OCI-M2 (cell line): ENCODE measurements around the gene ABCF1.
A peak's percentile ranks its signal among the peaks of the same experiment; 100 is the strongest.
"Not testable (repeated sequence)": the region's sequence is repeated elsewhere in the genome, so short reads cannot be mapped to it uniquely, and the experiment has no call there.

Experiments
- DNase-seq: peaks from one replicate; lab custom pipeline; 2025; ENCODE audit not compliant: unreplicated experiment; lab: John Stamatoyannopoulos, UW

ABCF1 gene

GRCh38 chr6:30571075-30571761, at the start of gene ABCF1:
Gene ABCF1, plus strand, starts transcription at chr6:30571442. Its CDS starts 46 bp downstream, at chr6:30571488.
- peak; percentile 89 for DNase-seq

- not testable (repeated sequence) for DNase-seq
These were observed 49.3 kb upstream of the ABCF1 start for GRCh38 chr6:30521952-30522351.

GRCh38 chr6:30526444-30526843, 44.8 kb upstream of the ABCF1 start:
- not testable (repeated sequence) for DNase-seq

- not testable (repeated sequence) for DNase-seq
These were observed 41.8 kb upstream of the ABCF1 start for GRCh38 chr6:30529349-30529875.

- no peak for DNase-seq
These were observed 41.2 kb upstream of the ABCF1 start for GRCh38 chr6:30530014-30530413.

- DNase-seq, result no peak
These were observed 37.6 kb upstream of the ABCF1 start for GRCh38 chr6:30533460-30534294.

- DNase-seq, result no peak
These were observed 33.3 kb upstream of the ABCF1 start for GRCh38 chr6:30537931-30538330.

GRCh38 chr6:30541515-30542403, 29.5 kb upstream of the ABCF1 start:
- peak; percentile 71 for DNase-seq

GRCh38 chr6:30542404-30542725, 28.9 kb upstream of the ABCF1 start:
- no peak for DNase-seq

- no peak for DNase-seq
These were observed 28.3 kb upstream of the ABCF1 start for GRCh38 chr6:30542915-30543314.

- DNase-seq, result no peak
These were observed 27.4 kb upstream of the ABCF1 start for GRCh38 chr6:30543821-30544220.

- DNase-seq, result peak; percentile 44
These were observed 26.5 kb upstream of the ABCF1 start for GRCh38 chr6:30544666-30545272.

- DNase-seq, result no peak
These were observed 23.8 kb upstream of the ABCF1 start for GRCh38 chr6:30547454-30547853.

- no peak for DNase-seq
These were observed 22.9 kb upstream of the ABCF1 start for GRCh38 chr6:30548375-30548774.

- no peak for DNase-seq
These were observed 16.8 kb upstream of the ABCF1 start for GRCh38 chr6:30554404-30554803.

GRCh38 chr6:30554962-30555815, 16.1 kb upstream of the ABCF1 start:
- no peak for DNase-seq

- DNase-seq, result no peak
These were observed 15.5 kb upstream of the ABCF1 start for GRCh38 chr6:30555816-30556065.

GRCh38 chr6:30556066-30556905, 15.0 kb upstream of the ABCF1 start, which contains the start of gene GNL1:
Gene GNL1, minus strand, starts transcription at chr6:30556489. Its CDS starts 286 bp downstream, at chr6:30556203.
- DNase-seq, result peak; percentile 86
